NT2/D1 (cell line): ENCODE measurements around the gene LASP1NB.

Source experiments
- DNase-seq: peaks from one replicate; pipeline ENCODE4 v3.0.0-alpha.2; 2011; ENCODE audit warnings: low read depth, low spot score
- H3K27me3 ChIP-seq: 2 replicates; pipeline ENCODE4 v1.6.0; 2011; ENCODE audit warnings: mild to moderate bottlenecking; ENCODE audit not compliant: insufficient read length, insufficient read depth
- H3K36me3 ChIP-seq: 2 replicates; pipeline ENCODE4 v1.6.1; 2011; ENCODE audit warnings: mild to moderate bottlenecking, low read length, mixed read lengths; ENCODE audit not compliant: insufficient read depth, insufficient read length
- H3K4me1 ChIP-seq: 2 replicates; pipeline ENCODE4 v1.5.1; 2011; ENCODE audit not compliant: insufficient read depth, insufficient read length
- H3K4me3 ChIP-seq: 2 replicates; pipeline ENCODE4 v1.5.1; 2011; ENCODE audit warnings: low read depth; ENCODE audit not compliant: insufficient read length
- H3K9ac ChIP-seq: 2 replicates; pipeline ENCODE4 v1.6.0; 2011; ENCODE audit warnings: low read depth; ENCODE audit not compliant: insufficient read length
- H3K9me3 ChIP-seq: 2 replicates; pipeline ENCODE4 v1.5.1; 2011; ENCODE audit warnings: mild to moderate bottlenecking, low read length; ENCODE audit not compliant: insufficient read depth
- SUZ12 ChIP-seq: IDR thresholded peaks from 2 replicates; pipeline ENCODE4 v1.6.1; 2011; ENCODE audit not compliant: insufficient read length, insufficient read depth; ENCODE audit errors: extremely low read depth
- YY1 ChIP-seq: IDR thresholded peaks from 2 replicates; pipeline ENCODE4 v1.6.1; 2011; ENCODE audit not compliant: insufficient read length, insufficient read depth
- ZNF274 ChIP-seq: IDR thresholded peaks from 2 replicates; pipeline ENCODE4 v1.6.1; 2011; ENCODE audit warnings: mild to moderate bottlenecking, low read depth, low read length

LASP1NB gene

GRCh38 chr17:38885044-38885727 is 40.2 kb upstream of the LASP1NB start:
- Histone ChIP-seq H3K9ac (peak overlapping the region; percentile 46), H3K4me1 (peaks cover 41% of the 10 kb centered on the region), H3K27me3 (no peaks in the 10 kb centered on the region), H3K36me3 (peaks cover 86% of the 10 kb centered on the region), H3K4me3 (no peak overlapping the region), H3K9me3 (no peaks in the 10 kb centered on the region)
- TF ChIP-seq YY1: no peak
- TF ChIP-seq SUZ12: no peak
- TF ChIP-seq ZNF274: no peak
- no peak for DNase-seq

DNA sequence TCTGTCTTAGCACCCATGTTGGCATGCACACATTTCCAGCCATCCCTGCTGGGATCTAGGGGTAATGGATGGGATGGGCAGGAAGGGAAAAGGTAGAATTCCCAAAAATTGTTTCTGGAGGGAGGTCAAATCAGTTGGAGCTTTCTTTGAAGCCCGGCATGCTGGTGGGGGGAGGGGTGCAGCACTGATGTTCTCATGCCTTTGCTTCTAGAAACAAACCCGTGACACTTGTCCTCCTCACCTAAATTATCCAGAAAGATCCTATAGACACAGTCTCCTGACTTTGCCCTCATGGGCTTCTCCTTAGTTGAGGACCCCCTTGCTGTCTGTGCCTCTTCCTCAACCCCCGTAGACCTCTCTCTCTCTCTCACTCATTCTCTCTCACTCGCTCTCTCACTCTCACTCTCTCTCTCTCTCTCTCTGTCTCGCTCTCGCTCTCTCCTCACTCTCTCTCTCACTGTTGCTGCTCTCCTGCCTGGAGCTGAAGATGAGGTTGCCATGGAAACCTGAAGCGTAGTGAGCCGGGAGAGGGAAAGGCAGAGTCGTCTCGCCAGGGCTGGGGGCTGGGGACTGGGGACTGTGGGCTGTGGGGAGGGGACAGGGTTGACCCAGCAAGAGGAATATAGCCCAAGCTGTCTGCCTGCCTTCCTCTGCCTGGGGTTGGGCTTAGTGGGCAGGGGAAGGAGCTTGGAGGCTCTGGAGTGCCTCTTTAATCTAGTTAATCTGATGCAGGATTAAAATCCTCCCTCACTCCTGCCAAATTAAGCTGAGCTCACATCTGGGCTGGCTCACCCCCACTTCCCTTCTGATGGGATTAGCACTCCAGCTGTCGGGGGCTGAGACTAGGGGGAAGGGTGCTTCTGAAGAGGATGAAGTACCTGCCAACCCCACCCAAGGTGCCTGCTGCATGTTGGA is 39.4 kb upstream of the LASP1NB start:
- H3K4me1 ChIP-seq: peaks cover 42% of the 10 kb centered on the region

DNA sequence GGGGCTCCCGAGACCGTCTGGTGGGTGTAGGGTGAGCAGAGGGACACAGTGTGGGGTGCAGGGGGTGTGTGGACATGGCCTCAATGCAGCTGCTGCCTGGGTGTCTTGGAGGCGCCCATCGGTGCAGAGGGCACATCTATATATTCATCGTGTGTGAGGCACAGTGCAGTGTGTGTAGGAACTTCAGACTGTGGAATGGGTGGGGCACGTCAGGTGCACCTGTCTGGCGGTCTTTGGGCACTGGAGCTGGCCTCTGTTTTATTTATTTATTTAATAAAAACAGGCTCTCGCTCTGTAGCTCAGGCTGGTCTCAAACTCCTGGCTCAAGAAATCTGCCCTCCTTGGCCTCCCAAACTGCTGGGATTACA is 38.8 kb upstream of the LASP1NB start:
- peak overlapping the region; percentile 68 for H3K9ac ChIP-seq
- peaks cover 38% of the 10 kb centered on the region for H3K4me1 ChIP-seq
- no peak for DNase-seq
- H3K36me3 ChIP-seq: peaks cover 86% of the 10 kb centered on the region
- H3K4me3 ChIP-seq: no peak overlapping the region
- no peaks in the 10 kb centered on the region for H3K9me3 ChIP-seq
- TF ChIP-seq ZNF274 (no peak), YY1 (no peak), SUZ12 (no peak)
- no peaks in the 10 kb centered on the region for H3K27me3 ChIP-seq

More for the DNA sequence above, 39.4 kb upstream of the LASP1NB start:
- TF ChIP-seq SUZ12 (no peak), YY1 (no peak), ZNF274 (no peak)
- no peaks in the 10 kb centered on the region for H3K27me3 ChIP-seq
- H3K9me3 ChIP-seq: no peaks in the 10 kb centered on the region
- no peak overlapping the region for H3K4me3 ChIP-seq
- peak overlapping the region; percentile 68 for H3K9ac ChIP-seq
- no peak for DNase-seq
- peaks cover 86% of the 10 kb centered on the region for H3K36me3 ChIP-seq

- Histone ChIP-seq H3K4me3 (no peak overlapping the region), H3K9ac (no peak overlapping the region), H3K27me3 (no peaks in the 10 kb centered on the region), H3K36me3 (peaks cover 87% of the 10 kb centered on the region), H3K4me1 (peaks cover 37% of the 10 kb centered on the region), H3K9me3 (no peaks in the 10 kb centered on the region)
- DNase-seq: no peak
- TF ChIP-seq YY1 (no peak), SUZ12 (no peak), ZNF274 (no peak)
Observed at GRCh38 chr17:38888842-38889241, 36.6 kb upstream of the LASP1NB start.

- H3K4me1 ChIP-seq: peaks cover 35% of the 10 kb centered on the region
- no peaks in the 10 kb centered on the region for H3K27me3 ChIP-seq
- DNase-seq: no peak
- H3K4me3 ChIP-seq: no peak overlapping the region
- H3K9me3 ChIP-seq: no peaks in the 10 kb centered on the region
- H3K9ac ChIP-seq: no peak overlapping the region
- TF ChIP-seq SUZ12 (no peak), YY1 (no peak), ZNF274 (no peak)
- H3K36me3 ChIP-seq: peaks cover 95% of the 10 kb centered on the region
Observed at GRCh38 chr17:38889745-38890409, 35.5 kb upstream of the LASP1NB start.

DNA sequence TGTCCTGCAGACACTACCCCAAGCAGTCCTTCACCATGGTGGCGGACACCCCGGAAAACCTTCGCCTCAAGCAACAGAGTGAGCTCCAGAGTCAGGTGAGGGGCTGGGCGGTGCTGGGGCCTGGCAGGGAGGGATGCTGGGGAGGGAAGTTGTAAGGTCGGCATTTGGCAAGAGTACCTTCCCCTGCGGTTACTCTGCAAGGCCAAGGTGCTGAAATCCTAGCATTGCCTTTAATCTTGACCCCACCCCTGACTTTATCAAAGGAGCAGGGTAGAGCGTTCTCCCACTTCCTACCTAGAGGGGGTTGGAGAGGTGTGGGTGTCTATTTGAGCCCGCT is 35.0 kb upstream of the LASP1NB start:
- Histone ChIP-seq H3K36me3 (peaks cover 95% of the 10 kb centered on the region), H3K9me3 (no peaks in the 10 kb centered on the region), H3K27me3 (no peaks in the 10 kb centered on the region), H3K9ac (no peak overlapping the region), H3K4me3 (no peak overlapping the region), H3K4me1 (peaks cover 30% of the 10 kb centered on the region)
- TF ChIP-seq YY1 (no peak), ZNF274 (no peak), SUZ12 (no peak)
- no peak for DNase-seq

DNA sequence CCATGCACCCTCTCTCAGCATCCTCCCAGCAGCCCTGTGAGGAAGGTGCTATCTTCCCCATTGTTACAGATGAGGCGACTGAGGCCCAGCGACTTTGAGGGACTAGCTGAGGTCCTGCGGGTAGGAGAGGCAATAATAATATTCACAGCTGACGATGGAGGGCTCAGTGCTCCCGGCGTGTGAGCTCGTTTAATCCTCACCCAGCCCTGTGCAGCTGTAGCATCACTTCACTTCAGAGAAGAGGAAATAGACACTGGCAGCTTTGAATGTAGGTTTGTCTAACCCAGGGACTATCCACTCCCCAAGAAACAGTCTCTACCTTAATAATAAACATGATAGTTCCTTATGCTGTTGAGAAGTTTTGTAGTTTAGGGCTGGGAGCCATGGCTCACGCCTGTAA is 34.0 kb upstream of the LASP1NB start:
- Histone ChIP-seq H3K4me3 (no peak overlapping the region), H3K4me1 (peaks cover 26% of the 10 kb centered on the region), H3K9ac (no peak overlapping the region), H3K36me3 (peaks cover 94% of the 10 kb centered on the region), H3K27me3 (no peaks in the 10 kb centered on the region), H3K9me3 (no peaks in the 10 kb centered on the region)
- DNase-seq: no peak
- TF ChIP-seq YY1: no peak
- TF ChIP-seq ZNF274: no peak
- no peak for TF ChIP-seq SUZ12
